ENCODE measurements around the gene ATOSB.
"Not testable (repeated sequence)": the region's sequence is repeated elsewhere in the genome, so short reads cannot be mapped to it uniquely, and the experiment has no call there.

Gene ATOSB, protein sequence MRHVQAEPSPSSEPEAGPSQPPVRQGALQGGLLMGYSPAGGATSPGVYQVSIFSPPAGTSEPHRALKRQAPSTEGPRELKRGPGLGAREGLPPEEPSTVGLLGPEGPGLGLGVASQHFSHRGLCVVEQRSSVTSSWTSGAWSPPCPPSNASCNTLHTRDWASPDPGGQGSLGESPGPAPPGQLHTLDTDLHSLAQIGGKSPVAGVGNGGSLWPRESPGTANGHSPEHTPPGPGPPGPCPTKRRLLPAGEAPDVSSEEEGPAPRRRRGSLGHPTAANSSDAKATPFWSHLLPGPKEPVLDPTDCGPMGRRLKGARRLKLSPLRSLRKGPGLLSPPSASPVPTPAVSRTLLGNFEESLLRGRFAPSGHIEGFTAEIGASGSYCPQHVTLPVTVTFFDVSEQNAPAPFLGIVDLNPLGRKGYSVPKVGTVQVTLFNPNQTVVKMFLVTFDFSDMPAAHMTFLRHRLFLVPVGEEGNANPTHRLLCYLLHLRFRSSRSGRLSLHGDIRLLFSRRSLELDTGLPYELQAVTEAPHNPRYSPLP

DNA sequence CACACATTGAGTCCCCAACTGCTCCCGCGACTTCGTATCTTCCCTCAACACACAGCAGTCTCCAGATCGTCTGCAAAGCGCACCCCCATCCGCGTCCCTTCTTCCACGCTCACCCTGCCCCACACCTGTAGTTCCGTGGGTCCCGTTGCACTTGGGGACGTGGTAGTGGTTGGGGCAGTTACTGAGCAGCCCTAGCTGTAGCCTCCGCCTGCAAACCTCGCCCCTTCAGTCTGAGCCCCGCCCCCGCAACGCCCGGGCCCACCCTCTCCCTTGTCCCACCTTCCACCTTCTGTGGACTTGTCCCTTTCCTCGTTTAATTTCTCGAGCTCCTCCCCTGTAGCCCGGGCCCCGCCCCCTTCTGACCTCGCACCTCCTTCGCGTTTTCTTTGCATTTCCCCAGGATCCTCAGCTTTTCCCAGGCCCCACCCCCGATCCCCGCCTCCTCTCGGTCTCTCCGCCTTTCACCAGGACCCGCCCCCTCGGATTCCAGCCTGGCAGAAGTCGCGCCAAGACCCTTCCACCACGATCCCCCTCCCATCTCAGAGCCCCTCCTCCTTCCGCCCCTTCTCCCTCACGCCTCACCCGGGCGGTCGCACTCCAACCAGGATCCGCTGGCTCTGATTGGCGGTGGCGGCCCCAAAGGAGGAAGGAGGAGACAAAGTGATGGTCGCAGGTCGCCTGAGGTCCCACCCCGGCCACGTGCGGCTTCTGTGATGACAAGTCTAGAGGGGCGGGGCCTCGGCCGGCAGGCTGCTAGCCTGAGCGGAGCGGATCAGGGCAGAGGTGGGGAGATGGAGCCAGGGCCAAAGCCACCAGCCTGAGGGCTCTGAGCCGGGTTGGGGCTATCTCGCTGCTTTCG is at the start of gene ATOSB:
ATOSB (minus strand) TSS at position 183 of the 859 bp plus-strand sequence. CDS start 7,588 bp downstream, outside the sequence.
- peak; percentile 94 for DNase-seq (ENCODE audit: low read depth)

DNA sequence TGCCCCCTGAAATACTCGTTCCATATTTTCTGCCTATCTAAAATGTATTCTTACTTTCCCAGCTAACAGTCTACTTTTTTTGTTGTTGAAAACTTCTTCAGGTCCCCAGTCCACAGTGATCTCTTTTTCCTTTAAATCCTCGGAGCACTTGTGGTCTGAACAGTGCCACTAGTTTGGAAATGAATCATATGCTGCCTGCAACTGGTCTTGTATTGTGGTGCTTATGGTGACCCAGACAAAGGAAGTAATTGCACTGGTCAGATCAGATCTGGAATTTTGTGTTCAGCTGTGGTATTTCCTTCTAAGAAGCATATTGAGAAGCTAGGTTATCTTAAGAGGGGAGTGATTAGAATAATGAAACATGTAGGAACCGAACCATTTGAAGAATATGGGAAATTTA is 49.0 kb upstream of the ATOSB start:
- DNase-seq (ENCODE audit: low read depth), result no peak

DNA sequence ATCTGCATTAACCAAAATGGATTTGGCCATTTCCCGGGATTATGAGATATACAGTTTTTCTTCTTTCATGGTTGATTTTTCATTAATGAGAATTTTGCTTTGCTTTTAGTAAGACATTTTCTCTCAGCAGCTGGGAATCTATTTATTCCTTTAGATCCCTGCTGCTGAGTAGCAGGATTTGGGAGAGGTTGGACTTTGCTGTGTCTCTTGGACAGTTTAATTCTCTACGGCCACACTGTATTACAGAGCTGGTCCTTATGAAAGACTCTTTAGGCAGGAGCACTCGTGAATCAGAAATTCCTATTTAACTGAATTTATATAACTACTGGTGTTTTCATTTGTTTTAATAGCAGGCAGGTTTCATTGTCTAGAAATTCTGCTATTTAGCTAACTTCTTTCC is 47.8 kb upstream of the ATOSB start:
- DNase-seq (ENCODE audit: low read depth), result no peak

DNA sequence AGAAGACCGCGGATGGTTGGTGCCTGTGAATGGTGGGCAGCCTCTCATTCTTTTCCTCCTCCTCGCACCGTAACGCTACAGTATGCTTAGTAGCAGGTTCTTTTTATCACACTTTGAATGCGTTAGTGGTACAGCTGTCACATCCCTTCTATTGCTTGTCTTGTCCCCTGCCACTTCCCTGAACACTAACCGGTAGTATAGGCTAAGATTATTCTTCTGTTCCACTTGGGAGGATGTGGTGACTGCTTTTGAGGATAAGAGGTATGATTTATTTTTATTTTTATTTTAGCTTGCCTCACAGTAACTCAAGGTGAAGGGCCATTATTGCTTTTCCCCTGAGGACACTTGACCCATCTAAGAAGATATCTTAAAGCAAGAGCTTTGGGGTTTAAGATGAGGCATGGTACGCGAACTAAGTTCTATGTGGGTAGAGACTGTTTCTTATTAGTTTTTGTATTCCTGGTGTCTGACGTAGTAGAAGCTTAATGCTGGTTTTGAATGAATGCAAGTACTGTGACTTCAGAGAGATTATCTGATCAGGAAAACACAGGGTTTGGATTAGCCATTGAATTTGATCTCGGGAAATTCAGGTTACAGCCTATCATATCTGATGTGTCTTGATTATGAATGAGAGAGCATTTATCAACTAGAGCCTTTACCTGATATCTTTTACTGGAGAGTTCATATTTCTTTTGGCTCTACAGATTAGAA is 47.1 kb upstream of the ATOSB start:
- DNase-seq (ENCODE audit: low read depth), result no peak

DNA sequence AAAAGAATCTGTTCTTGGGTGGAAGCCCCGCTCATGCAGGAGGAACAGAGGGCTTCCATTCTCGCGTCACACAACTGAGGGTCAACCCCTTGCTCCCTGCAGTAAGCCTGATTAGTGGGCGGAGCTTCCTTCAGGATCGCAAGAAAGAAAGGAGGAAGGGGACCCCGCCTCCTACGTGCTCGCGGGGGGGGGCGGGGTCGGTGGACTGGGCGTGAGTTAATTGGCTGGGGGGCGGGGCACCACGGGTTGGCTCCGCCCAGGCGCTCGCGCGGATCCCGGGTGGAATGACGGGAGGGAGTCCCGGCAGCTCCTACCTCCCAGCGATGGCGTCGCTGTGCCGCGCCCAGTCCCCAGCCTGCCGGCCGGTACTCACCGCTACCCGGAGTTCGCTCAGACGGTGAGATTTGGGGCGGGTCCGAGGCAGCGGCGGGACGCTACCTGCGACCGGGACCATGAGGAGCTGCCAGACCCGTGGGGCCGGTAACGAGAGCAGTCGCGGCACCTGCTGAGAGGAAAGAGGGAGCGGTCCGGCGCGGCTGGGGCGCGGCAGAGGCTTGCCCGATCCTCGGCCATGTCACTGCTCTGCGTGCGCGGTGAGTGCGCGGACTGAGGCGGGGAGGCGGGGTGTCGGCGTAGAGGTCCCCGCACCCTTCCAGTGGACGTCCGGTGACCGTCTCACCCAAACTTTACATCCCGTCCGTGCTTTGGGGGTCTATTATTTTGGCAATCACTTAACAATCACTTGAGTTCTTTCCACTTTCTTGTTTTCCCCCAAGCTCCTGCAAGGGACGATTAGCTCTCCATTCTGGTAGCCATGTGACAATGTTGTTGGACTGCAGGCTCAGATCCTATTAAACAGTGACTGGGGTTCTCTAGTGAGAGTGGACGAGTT is 46.3 kb upstream of the ATOSB start, which contains the start of gene UNC13B:
UNC13B (plus strand) TSS at position 297 of the 892 bp plus-strand sequence; CDS start at position 572, 275 bp downstream.
- peak; percentile 43 for DNase-seq (ENCODE audit: low read depth)

DNA sequence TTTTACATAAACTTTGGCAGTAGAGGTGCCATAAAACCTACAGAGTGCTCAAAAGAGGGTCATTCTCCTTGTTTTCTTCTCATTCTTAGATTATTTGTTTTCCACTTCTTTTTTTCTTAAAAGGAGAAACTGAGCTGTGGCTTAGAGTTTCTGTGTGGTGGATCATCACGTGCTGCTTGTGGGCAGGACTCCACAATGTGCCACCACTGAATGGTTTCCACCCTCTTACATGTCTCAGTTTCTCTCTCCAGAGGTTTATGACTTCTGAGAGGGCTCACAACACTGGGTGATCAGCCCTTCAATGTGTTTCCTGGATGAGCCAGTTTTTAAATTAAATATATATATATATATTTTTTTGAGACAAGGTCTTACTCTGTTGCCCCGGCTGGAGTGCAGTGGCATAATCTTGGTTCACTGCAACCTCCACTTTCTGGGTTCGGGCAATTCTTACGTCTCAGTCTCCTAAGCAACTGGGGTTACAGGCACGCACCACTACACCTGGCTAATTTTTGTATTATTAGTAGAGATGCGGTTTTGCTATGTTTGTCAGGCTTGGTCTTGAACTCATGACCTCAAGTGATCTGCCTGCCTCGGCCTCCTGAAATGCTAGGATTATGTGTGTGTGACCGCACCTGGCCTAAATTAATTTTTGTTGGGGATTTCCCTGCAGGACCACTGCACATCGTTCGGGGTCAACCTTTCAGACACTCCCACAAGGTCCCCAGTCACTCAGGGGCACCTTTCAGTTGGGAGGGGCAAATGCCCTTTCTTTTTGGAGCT is 43.0 kb upstream of the ATOSB start:
- DNase-seq (ENCODE audit: low read depth), result no peak

DNA sequence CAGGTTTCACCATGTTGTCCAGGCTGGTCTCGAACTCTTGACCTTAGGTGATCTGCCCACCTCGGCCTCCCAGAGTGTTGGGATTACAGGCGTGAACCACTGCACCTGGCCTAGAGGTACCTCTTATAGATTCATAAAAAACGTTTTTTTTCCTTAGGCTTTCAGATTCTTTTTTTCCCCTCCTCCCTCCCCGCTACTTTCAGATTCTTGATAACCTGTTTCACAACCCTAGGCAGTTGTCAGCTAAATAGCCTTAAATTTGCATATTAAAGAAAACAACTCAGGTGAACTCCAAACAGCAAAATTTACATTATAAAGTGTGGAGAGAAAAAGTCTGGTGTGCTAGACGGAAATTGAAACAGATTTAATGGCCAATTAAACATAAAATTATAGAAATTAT is 42.2 kb upstream of the ATOSB start:
- DNase-seq (ENCODE audit: low read depth), result not testable (repeated sequence)

DNA sequence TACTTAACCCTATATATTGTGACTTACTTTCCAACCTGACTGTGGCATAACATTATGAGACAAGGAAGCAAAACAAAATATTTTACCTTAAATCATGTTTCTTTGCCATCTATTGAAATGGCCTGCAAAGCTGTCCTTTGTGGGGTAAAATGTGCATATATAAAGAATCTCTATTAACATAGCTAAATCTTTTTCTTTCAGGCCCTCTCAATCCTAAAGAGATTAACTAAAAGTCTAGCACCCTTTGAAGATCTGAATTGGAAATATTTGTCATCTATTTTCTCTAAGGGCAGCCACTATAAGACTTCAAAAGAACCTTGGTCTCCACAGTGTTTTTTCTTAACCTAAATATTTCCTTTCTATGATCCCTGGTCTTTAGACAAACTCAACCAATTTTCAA is 41.1 kb upstream of the ATOSB start:
- DNase-seq (ENCODE audit: low read depth), result no peak

DNA sequence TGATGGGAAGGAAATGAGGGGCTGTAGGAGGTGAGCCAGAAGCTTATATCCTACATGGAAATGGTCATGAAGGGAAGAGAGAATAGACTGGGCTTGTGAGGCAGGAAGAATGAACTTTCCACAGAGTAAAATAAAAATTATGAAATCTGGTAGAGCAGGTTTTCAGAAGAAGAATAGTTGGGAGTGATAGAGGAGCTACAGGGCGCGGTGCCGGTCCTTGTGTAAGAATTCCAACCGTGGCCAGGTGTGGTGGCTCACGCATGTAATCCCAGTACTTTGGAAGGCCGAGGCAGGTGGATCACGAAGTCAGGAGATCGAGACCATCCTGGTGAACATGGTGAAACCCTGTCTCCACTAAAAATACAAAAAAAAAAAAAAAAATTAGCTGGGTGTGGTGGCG is 37.3 kb upstream of the ATOSB start:
- DNase-seq (ENCODE audit: low read depth), result no peak

DNA sequence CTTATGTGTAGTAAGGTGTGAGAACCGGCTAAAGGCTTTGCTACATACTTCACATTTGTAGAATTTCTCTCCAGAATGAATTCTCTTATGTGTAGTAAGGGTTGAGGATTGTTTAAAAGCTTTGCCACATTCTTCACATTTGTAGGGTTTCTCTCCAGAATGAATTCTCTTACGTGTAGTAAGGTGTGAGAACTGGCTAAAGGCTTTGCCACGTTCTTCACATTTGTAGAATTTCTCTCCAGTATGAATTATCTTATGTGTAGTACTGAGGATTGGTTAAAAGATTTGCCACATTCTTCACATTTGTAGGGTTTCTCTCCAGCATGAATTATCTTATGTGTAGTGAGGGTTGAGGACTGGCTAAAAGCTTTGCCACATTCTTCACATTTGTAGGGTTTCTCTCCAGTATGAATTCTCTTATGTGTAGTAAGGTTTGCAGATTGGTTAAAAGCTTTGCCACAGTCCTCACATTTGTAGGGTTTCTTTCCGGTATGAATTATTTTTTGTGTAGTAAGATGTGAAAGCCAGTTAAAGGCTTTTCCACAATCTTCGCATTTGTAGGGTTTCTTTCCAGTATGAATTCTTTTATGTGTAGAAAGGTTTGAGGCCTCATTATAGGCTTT is 32.4 kb upstream of the ATOSB start:
- DNase-seq (ENCODE audit: low read depth), result not testable (repeated sequence)

DNA sequence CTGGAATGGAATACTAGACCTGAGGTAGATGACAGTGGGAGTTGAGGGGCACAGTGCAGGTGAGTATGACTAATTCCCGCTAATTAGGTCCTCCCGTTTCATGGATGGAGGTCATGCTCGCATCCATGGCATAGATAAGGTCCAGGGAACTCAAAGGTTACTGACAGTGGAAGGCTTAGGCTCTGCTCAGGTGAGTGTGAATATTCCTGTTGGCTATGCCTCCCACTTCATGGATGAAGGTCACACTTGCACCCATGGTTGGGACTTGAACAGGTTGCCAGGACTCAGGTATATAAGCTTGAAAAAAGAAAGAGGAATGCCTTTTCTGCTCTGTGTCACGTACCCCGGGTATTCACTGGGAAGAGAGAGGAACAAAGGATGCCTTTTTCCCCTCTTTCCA is 26.4 kb upstream of the ATOSB start:
- no peak for DNase-seq (ENCODE audit: low read depth)

DNA sequence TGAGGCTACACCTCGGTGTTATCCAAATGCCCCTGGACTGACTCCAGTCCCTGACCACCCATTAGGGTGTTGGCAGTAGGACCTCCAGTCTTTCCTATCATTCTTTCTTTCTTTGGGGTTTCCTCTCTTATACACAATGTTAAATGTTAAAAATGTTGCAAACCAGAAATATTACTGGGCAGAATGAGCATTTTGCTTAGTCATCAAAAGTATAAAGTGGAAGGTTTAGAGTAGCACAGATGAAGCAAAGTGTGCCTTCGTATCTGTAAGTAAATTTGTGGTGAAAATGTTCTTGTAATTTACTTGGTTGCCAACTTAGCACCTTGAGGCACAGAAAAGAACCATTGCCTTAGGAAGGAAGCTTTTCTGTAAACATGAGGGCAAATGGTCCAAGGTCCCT is 24.4 kb upstream of the ATOSB start:
- DNase-seq (ENCODE audit: low read depth), result no peak

DNA sequence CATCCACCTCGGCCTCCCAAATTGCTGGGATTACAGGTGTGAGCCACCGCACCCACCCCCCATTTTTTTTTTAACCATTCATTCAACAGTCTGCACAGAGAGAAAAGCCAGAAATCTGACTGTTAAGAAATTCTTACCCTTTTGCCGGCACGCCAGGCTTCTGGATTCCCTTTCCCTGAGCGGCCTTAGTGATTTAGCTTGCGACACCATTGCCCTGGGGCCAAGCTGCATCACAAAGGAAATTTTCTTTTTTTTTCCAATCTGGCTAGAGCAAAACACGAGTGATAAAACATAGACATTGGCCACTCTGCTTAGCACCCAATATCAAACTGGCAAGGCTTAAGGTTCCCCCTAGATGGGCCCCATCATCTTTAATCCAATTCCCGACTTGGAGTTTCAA is 21.2 kb upstream of the ATOSB start:
- no peak for DNase-seq (ENCODE audit: low read depth)

DNA sequence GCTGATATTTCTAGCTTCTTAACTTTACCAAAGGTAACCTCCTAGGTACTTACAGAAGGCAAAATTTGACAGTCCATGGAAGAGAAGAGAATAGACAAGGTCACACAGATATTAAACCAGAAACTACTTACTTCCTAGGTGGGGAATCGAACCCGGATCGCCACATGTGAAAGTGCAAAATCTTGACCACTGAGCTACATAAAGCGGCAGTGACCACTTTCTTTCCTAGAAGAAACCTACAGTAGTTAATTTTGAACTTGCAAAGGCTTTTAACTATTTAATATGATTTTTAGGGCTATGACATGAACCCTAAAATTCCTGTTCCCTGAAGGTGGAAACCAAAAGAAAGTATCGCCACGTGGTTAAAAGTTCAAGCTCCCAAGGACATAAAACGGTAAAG is 20.3 kb upstream of the ATOSB start:
- DNase-seq (ENCODE audit: low read depth), result no peak

DNA sequence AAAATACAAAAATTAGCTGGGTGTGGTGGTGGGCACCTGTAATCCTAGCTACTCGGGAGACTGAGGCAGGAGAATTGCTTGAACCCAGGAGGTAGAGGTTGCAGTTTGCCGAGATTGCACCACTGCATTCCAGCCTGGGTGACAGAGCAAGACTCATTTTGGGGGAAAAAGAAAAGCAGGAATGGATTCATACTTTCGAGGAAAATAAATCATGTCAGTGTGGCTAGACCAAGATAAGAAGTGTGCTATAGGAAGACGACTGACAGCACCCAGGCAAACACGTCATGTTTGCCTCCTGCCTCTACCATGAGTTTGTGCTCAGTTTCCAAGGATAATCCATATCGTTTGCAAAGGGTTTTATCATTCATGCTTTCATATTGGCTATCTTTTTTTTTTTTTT is 19.3 kb upstream of the ATOSB start:
- no peak for DNase-seq (ENCODE audit: low read depth)

DNA sequence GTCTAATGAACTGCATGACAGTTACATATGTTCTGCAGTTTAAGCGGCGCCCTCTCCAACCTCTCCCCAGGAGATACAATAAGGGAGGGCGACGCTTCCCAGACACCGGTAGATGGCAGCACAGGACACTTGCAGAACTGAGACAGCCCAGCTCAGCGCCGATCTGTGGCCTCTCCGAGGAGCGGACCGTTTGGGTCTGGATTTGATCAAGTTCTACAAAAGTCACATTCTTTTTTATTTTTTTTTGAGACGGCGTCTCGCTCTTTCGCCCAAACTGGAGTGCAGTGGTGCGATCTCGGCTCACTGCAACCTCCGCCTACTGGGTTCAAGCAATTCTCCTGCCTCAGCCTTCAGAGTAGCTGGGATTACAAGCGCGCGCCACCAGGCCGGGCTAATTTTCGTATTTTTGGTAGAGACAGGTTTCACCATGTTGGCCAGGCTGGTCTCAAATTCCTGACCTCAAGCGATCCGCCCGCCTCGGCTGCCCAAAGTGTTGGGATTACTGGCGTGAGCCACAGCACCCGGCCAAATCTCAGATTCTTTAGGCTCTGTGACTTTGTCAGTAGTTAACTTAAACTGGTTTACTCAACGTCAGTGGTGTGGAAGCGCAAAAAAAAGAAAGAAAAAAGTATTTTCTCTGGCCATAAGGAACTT is 1.4 kb upstream of the ATOSB start:
- peak; percentile 77 for DNase-seq (ENCODE audit: low read depth)

DNA sequence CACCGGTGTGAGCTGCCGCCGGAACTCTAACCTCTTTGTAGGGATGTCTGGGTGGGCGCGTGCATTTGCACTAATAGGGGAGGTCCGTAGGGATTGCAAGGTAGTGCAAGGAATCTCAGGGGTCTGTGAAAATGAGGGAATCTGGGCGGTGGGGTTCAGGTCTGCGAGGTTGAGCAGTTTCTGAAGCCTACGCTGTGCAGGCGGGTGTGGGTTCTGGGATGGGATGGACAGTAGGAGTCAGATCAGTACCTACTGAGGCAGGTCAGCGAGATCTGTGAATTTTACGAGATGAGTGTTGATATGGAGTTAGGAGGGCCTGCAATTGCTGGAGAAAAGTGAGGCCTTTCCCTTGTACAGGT is 856 bp upstream of the ATOSB start:
- DNase-seq (ENCODE audit: low read depth), result no peak

DNA sequence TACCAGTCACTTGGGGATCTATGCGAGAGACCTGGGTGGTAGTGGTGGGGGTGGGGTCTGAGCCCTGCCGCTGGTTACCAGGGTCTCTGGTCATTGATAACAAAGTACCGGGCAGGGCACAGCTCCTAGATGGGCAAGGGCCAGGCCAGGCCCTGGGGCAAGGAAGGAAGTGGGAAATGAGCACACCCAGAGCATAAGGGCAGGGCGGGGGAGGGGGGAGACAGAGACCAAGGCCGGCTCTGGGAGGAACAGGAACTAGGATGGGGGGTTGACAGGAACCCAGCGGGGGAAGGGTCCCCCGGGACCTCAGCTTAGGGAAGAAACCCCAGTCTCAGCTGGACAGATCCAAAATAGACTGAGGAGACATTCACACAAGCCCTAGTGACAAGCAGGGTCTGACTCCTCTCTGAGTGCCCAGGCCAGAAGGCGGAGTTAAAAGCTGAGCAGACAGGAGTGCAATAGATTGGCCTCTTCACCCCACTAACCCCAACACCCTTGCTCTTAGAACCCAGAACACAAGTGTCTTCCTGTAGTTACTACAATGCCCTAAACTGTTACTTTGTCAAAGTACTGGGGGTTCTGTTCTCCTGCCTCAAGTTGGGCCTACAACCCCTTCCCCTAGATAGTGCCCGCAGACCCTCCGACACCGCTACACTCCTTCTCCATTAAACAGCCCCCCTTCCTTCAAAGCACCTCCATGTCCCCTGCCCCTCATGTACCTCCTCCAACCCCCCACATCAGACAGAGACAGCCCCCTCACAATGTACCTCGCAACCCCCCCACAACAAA is 628 bp downstream of the ATOSB start:
- peak; percentile 79 for DNase-seq (ENCODE audit: low read depth)

All from CMK (cell line).